Activated T-cell treated with anti-CD3 and anti-CD28 coated beads, Interleukin-2, amount 50 U/mL, for 72 hours (primary cell): ENCODE measurements around the gene TENM4. TPM values are rescaled to one million over a fixed set of nuclear protein-coding genes. Genes with fewer than 3 reads are reported as not detected.

Experiments used
- ATAC-seq, 2 donors: fragments of 150-1000 bp; cut with Tn5 transposase; replicated peaks in 1 of 2; 2 replicates each; pipeline ENCODE4 v1.10.0; 2021; ENCODE audit warnings: moderate library complexity in 2 of 2, mild to moderate bottlenecking in 1 of 2
- DNase-seq, 2 donors: peaks; one replicate each; pipeline ENCODE4 v3.0.0; 2021 to 2022; ENCODE audit warnings: mixed read lengths in 1 of 2
- H3K27ac Mint-ChIP-seq: one replicate; pipeline ENCODE4 v1.8.0; 2022; ENCODE audit warnings: mild to moderate bottlenecking, moderate library complexity, mixed read lengths
- H3K27me3 Mint-ChIP-seq: one replicate; pipeline ENCODE4 v1.8.0; 2022; ENCODE audit warnings: low read depth, mixed read lengths
- H3K36me3 Mint-ChIP-seq, 2 donors: one replicate each; pipeline ENCODE4 v1.8.0; 2022; ENCODE audit warnings: mixed read lengths in 2 of 2, mild to moderate bottlenecking in 1 of 2; ENCODE audit not compliant: insufficient read depth in 2 of 2
- H3K4me1 Mint-ChIP-seq: one replicate; pipeline ENCODE4 v1.8.0; 2022; ENCODE audit warnings: low read depth, mixed read lengths
- H3K4me3 Mint-ChIP-seq, 2 donors: one replicate each; pipeline ENCODE4 v1.8.0; 2022; ENCODE audit warnings: mild to moderate bottlenecking in 2 of 2, mixed read lengths in 2 of 2, moderate library complexity in 2 of 2
- H3K9me3 Mint-ChIP-seq, 2 donors: one replicate each; pipeline ENCODE4 v1.8.0; 2022; ENCODE audit warnings: mixed read lengths in 2 of 2
- total RNA-seq, 2 donors: library from RNA; stranded (reverse); gene quantifications; one replicate each; pipeline ENCODE4 v1.2.3, GENCODE V29; 2022

The TENM4 gene
- total RNA-seq, 2 donors from 2014 or later: 0.21 TPM; not detected in 1

GRCh38 chr11:79095424-79095823 is 345.4 kb downstream of the TENM4 start:
- no peak for ATAC-seq
- Mint-ChIP-seq H3K4me3 (no peak overlapping the region), H3K27ac (no peak overlapping the region)

GRCh38 chr11:79094616-79095015 is 346.2 kb downstream of the TENM4 start:
- Mint-ChIP-seq H3K27me3 (no peaks in the 10 kb centered on the region), H3K4me3 (no peak overlapping the region), H3K9me3 (no peaks in the 10 kb centered on the region), H3K4me1 (no peaks in the 10 kb centered on the region), H3K36me3 (no peaks in the 10 kb centered on the region), H3K27ac (no peak overlapping the region)
- ATAC-seq (no peak), DNase-seq (no peak)

More at GRCh38 chr11:79095424-79095823, 345.4 kb downstream of the TENM4 start:
- no peaks in the 10 kb centered on the region for H3K4me1 Mint-ChIP-seq
- DNase-seq: no peak
- no peaks in the 10 kb centered on the region for H3K36me3 Mint-ChIP-seq
- H3K27me3 Mint-ChIP-seq: no peaks in the 10 kb centered on the region
- H3K9me3 Mint-ChIP-seq: no peaks in the 10 kb centered on the region

- Mint-ChIP-seq H3K27me3 (no peaks in the 10 kb centered on the region), H3K4me3 (no peak overlapping the region), H3K4me1 (no peaks in the 10 kb centered on the region), H3K27ac (no peak overlapping the region), H3K9me3 (no peaks in the 10 kb centered on the region), H3K36me3 (no peaks in the 10 kb centered on the region)
- no peak for ATAC-seq
- DNase-seq: no peak
These were observed 348.0 kb downstream of the TENM4 start for GRCh38 chr11:79092791-79093353.

- Mint-ChIP-seq H3K4me1 (no peaks in the 10 kb centered on the region), H3K36me3 (no peaks in the 10 kb centered on the region), H3K27me3 (no peaks in the 10 kb centered on the region), H3K9me3 (no peaks in the 10 kb centered on the region), H3K4me3 (no peak overlapping the region), H3K27ac (no peak overlapping the region)
- no peak for ATAC-seq
- DNase-seq: no peak
These were observed 350.6 kb downstream of the TENM4 start for GRCh38 chr11:79090191-79090705.

- H3K27ac Mint-ChIP-seq: no peak overlapping the region
- ATAC-seq (no peak), DNase-seq (no peak)
- no peak overlapping the region for H3K4me3 Mint-ChIP-seq
- H3K4me1 Mint-ChIP-seq: no peaks in the 10 kb centered on the region
- no peaks in the 10 kb centered on the region for H3K36me3 Mint-ChIP-seq
- H3K27me3 Mint-ChIP-seq: no peaks in the 10 kb centered on the region
- H3K9me3 Mint-ChIP-seq: no peaks in the 10 kb centered on the region
These were observed 351.2 kb downstream of the TENM4 start for GRCh38 chr11:79089601-79090000.

GRCh38 chr11:79088967-79089366 is 351.9 kb downstream of the TENM4 start:
- H3K9me3 Mint-ChIP-seq: no peaks in the 10 kb centered on the region

GRCh38 chr11:79087961-79088318 is 352.9 kb downstream of the TENM4 start:
- H3K27ac Mint-ChIP-seq: no peak overlapping the region
- no peaks in the 10 kb centered on the region for H3K4me1 Mint-ChIP-seq
- no peak for DNase-seq
- H3K27me3 Mint-ChIP-seq: no peaks in the 10 kb centered on the region
- H3K9me3 Mint-ChIP-seq: no peaks in the 10 kb centered on the region
- no peaks in the 10 kb centered on the region for H3K36me3 Mint-ChIP-seq
- no peak overlapping the region for H3K4me3 Mint-ChIP-seq
- ATAC-seq: no peak

More at GRCh38 chr11:79088967-79089366, 351.9 kb downstream of the TENM4 start:
- H3K36me3 Mint-ChIP-seq: no peaks in the 10 kb centered on the region
- H3K27ac Mint-ChIP-seq: no peak overlapping the region
- H3K4me1 Mint-ChIP-seq: no peaks in the 10 kb centered on the region
- ATAC-seq (no peak), DNase-seq (no peak)
- no peaks in the 10 kb centered on the region for H3K27me3 Mint-ChIP-seq
- no peak overlapping the region for H3K4me3 Mint-ChIP-seq

GRCh38 chr11:79087238-79087960 is 353.4 kb downstream of the TENM4 start:
- Mint-ChIP-seq H3K4me3 (no peak overlapping the region), H3K4me1 (no peaks in the 10 kb centered on the region), H3K27me3 (no peaks in the 10 kb centered on the region), H3K27ac (no peak overlapping the region), H3K9me3 (no peaks in the 10 kb centered on the region), H3K36me3 (no peaks in the 10 kb centered on the region)
- DNase-seq (no peak), ATAC-seq (no peak)

- Mint-ChIP-seq H3K4me1 (no peaks in the 10 kb centered on the region), H3K27me3 (no peaks in the 10 kb centered on the region), H3K36me3 (no peaks in the 10 kb centered on the region), H3K4me3 (no peak overlapping the region), H3K27ac (no peak overlapping the region), H3K9me3 (no peaks in the 10 kb centered on the region)
- DNase-seq (no peak), ATAC-seq (no peak)
These were observed 354.8 kb downstream of the TENM4 start for GRCh38 chr11:79086056-79086455.

- no peaks in the 10 kb centered on the region for H3K36me3 Mint-ChIP-seq
- no peaks in the 10 kb centered on the region for H3K27me3 Mint-ChIP-seq
- ATAC-seq: no peak
- DNase-seq: no peak
- no peak overlapping the region for H3K27ac Mint-ChIP-seq
- H3K4me1 Mint-ChIP-seq: no peaks in the 10 kb centered on the region
- H3K4me3 Mint-ChIP-seq: no peak overlapping the region
- no peaks in the 10 kb centered on the region for H3K9me3 Mint-ChIP-seq
These were observed 356.4 kb downstream of the TENM4 start for GRCh38 chr11:79084382-79084781.

- Mint-ChIP-seq H3K9me3 (no peaks in the 10 kb centered on the region), H3K27ac (no peak overlapping the region), H3K27me3 (no peaks in the 10 kb centered on the region), H3K36me3 (no peaks in the 10 kb centered on the region), H3K4me3 (no peak overlapping the region), H3K4me1 (no peaks in the 10 kb centered on the region)
- no peak for DNase-seq
- ATAC-seq: no peak
These were observed 357.5 kb downstream of the TENM4 start for GRCh38 chr11:79083352-79083751.

- H3K36me3 Mint-ChIP-seq: no peaks in the 10 kb centered on the region
- ATAC-seq: no peak
These were observed 357.9 kb downstream of the TENM4 start for GRCh38 chr11:79082907-79083306.

GRCh38 chr11:79082280-79082679 is 358.6 kb downstream of the TENM4 start:
- Mint-ChIP-seq H3K4me3 (no peak overlapping the region), H3K36me3 (no peaks in the 10 kb centered on the region), H3K27me3 (no peaks in the 10 kb centered on the region), H3K9me3 (no peaks in the 10 kb centered on the region), H3K27ac (no peak overlapping the region), H3K4me1 (no peaks in the 10 kb centered on the region)
- DNase-seq (no peak), ATAC-seq (no peak)

More at GRCh38 chr11:79082907-79083306, 357.9 kb downstream of the TENM4 start:
- H3K4me1 Mint-ChIP-seq: no peaks in the 10 kb centered on the region
- no peaks in the 10 kb centered on the region for H3K9me3 Mint-ChIP-seq
- DNase-seq: no peak
- no peak overlapping the region for H3K4me3 Mint-ChIP-seq
- H3K27me3 Mint-ChIP-seq: no peaks in the 10 kb centered on the region
- no peak overlapping the region for H3K27ac Mint-ChIP-seq
